HG03064 (cell line): ENCODE measurements around the gene KIF3A.

Experiments used
- ATAC-seq: cut with Tn5 transposase; IDR thresholded peaks from one replicate; pipeline ENCODE4 v1.9.1; 2021; ENCODE audit warnings: low read depth; ENCODE audit not compliant: unreplicated experiment

The KIF3A gene

DNA sequence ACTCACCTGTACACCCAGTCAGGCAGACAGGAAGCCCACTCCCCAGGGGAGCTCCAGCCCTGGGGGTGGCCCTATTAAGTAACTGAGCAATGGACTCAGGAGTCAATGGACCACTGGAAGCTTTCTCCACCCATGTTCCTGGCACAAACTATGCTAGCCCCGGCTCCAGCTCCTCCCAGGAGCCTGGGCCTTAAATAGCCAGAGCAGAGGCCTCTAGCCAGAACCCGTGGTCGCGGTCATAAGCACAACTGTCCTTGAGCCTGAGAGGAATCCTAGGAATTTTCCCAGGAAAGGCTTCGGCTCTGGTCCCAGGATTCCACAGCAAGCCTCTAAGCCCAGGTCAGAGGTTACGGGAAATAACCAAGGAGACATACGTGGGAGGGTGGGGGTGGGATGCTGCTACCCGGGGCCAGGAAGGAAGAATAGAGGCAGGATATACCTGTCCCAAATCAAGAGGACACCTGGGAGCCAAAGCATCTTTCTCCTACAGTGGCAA, 34.2 kb upstream of the KIF3A start:
- ATAC-seq, result no peak

DNA sequence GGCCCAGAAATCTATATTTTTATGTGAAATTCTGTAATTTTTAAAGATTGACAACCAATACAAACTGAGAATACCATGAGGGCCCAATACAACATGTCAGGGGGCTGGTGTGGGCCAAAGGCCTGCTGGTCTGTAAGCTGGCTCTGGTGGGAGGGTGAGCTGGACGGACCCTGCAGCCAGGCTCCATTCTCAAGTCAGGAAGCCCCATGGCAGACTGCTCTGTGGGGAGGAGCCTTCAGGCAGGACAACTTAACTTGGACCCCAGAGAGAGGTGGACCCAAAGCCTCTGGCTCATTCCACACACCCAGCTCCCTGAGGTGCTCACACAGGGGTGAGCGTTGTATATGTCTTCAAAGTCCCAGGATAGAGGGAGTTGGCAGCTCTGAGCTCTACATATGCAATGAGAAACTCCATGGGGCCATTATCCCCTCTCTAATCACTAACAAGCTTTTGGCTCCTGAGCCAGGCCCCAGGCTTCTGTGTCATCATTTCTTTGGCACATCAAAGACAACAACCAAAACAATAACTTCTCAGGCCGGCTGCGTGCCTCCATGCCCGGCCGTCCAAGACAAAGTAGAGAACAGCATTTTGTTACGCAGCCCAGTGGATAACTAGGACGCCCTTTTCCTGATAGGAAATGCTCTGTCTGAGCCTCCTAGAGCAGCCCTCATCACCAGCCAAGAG, 33.3 kb upstream of the KIF3A start:
- ATAC-seq, result no peak

DNA sequence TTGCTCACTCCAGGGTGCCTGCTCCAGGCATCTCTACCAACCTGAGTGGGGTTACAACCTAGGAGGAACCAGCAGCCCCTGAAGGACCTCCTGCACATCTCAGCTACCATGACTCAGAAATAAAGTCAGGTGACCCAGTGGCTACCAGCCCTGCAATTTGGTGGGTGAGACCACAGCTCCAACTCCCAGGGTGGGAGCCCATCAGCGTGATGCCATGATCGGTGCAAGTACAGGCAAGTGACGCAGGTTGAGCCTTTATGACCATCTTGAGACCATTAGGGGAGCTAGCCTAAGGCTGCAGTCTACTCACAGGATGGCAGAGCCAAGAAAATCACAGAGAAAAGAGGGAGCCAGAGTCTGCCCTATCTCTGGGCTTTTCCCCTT, 31.1 kb upstream of the KIF3A start:
- no peak for ATAC-seq

DNA sequence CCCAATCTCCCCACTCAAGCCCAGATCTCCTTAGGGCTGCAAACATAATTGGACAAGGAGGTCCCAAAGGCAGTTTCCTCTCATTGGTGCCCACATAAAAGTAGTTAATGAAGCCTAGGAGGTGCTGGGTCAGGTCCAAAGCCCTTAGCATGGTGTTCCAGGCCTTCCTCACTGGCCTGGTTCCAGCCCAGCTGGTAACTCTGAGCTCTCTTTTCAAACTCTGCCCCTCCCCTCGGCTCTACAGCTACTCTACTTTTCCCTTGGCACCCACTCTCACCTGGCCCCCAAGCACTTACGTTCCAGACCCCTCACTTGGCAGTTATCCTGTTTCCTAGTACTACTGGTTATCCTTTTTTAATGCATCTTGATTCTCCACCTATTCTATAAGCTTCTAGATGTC, 29.8 kb upstream of the KIF3A start:
- ATAC-seq, result no peak

DNA sequence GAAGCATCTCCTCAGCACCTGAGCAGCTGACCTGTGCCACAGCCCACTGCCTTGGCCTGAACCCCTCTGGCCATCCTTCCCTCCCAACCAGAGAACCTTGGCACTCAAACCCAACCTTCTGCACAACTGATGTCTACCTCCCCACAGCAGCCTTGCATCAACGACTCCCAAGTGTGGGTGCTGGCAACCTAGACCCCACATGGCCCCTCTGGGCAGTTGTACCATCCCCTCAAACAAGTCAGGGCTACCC, 29.4 kb upstream of the KIF3A start:
- no peak for ATAC-seq

DNA sequence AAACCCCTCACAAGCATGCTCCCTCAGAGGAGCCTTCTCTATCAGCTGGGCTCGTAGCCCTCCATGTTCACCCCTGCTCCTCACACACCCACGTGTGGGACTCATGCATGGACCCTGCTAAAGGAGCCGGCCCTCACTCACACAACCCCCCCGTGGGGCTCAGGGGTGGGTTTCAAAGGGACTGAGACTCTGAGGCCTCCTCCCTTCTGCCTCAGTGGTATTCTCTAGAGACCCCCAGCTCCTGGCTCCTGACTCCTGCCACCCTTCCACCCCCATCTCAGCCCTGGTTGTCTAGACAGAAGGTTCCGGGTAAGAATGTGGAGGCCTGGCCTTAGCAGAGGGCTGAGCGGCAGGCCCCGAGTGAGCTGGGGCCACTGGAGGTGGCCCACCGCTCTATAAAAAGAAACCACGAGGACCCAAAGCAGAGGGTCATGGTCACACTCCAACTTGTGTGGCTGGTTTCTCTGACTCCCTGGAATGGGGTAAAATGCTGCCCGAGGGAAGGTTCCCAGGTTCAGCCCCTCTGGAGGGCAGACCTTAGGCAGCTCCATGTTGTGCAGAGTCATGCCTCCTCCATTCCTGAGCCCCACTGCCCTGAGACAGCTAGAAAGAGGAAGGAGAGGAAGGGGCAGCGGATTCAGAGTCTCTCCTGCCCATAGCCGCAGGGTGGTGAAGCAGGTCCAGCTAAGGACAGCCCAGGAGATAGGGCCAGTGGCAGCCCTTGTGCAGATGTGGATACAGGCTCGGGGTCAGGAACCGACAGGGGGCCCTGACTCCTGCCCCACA, 28.9 kb upstream of the KIF3A start:
- no peak for ATAC-seq

DNA sequence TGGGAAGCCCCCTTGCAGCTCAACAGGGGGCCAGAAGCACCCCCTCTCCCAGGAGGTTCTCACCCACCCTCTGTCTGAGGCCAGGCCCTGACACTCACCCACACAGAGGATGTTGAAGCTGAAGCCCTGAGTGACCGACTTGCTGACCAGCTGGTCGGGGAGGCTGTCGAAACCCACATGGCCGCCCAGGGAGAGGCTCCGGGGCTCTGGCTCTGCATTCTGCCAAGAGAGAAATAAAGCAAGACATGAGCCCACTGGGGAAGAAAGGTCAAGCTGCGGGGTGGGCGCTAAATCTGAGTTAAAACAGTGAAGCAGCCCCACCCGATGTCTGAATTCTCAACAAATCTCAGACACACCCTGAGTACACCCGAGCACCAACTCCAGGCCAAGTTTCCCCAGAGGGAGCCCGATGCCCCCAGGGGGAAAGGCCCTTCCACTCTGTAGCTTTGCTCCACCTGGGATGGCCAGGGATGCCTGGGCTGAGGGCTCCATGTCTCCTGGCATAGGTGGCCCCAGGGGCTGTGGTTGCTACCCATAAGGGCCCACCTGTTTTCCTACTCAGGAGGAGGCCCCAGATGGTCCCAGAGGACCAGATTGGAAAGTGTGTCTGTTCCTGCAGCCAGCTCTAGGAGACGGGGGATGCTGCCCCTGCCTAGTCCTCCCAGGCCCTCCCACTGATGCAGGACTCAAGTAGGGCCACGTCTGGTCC, 28.1 kb upstream of the KIF3A start:
- no peak for ATAC-seq

DNA sequence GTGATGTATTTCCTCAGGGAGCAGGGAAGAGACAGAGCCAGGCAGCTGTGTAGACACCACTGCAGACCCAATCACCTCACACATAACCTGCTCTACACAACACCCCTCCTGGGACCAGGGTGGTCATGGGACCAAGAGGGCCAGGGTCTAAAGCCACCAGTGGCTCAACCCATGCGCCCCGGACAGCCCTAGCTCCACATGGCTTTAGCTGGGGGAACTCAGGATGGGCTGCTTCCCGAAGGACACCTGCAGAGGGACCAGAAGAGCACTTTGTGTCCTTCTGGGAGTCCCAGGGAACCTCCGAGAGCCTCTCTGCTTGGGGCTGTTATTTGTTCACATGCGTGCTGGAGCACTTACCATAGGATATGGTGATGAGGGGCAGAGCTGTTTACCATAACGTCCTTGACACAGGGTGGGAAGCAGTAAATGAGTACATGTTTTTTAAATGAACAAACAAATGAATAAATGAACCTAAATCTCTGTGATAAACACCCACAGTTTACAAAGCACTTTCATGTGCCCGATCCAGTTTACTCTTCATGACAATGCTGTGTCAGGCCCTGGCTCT, 27.4 kb upstream of the KIF3A start:
- no peak for ATAC-seq

DNA sequence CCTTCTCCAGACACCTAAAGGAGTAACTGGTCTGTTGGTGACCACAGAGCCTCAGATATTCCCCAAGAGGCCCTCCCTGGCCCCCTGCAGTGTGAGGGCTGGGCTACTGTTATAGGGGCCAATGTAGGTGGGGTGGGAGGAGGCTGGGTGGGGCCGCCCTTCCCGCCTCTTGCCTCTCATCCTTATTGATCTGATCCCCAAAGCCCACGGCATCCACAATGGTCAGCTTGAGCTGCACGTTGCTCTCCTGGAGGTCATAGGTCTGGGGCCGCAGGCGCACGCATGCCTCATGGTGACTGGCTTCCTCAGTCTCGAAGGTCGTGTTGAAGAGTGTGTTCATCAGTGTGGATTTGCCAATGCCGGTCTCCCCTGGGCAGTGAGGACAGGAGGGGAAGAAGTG, 26.7 kb upstream of the KIF3A start:
- ATAC-seq, result no peak

DNA sequence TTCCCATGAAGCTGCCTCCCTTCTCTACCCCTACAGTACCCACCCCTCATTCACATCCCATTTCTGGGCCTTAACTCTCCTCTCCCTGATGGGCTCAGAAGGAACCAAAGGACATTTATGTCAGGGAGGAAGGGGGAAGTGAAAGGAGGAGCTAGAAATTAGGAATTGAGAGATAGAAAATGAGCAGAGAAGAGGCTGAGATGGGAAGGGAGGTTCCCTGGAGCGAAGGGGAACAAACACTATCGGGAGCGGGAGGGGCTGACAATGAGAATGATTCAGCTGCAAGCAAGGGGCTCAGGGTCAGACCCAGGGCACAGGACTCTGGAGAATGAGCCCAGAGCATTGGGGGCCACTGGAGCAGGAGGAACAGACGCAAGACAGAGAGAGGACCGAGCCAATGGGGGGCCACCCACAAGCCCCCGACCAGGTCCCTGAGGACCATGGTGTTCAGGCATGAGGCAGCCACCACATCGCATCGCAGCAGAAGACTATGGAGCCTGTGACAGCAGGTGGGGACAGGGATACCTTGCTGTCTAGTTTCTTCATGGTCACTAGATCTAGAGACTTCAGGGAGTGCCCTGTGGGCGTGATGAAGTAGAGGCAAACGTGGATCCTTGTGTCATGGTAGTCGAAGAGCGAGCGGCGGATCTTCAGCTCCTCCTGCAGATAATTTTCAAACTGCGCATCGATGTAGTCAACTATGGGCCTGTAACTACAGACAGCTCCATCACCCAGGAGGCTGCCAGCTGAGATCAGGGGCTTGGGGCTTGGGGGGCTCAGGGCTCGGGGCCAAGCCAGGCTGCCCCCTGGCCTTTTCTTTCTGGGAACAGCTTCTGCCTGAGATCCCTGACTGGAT, 26.1 kb upstream of the KIF3A start:
- no peak for ATAC-seq

DNA sequence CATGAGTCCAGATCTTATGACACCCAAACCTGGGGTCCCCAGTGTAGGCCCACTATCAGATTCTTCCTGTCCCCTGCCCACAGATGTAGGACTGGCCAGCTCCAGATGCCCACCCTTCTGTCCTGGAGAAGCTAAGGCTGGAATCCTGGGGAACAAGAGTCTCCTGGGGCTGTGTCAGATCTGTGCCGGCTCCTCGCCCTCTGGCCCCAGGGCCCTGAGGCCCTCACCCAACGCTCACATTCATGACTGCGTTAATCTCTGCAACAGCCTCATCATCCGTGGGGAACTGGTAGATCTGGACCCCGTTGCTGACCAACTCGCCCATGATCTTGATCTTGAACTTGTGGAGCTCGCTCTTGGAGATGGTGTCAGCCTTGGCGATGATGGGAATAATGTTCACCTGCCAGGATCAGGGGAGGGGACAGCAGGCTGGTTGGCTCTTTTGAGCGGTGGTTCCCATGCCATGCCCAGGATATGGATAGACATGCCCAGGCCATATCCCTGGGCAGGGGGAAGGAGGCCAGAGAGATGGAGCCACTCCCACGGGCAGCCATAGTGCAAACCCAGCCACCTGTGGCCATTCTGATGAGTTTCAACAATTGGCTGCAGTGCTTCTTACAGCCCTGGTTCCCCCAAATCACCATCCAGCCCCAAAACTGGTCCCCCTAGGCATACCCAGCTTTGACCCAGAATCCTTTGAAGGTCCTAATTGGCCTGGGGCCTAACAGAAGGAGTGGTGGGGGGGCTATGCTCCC, 25.1 kb upstream of the KIF3A start:
- no peak for ATAC-seq

DNA sequence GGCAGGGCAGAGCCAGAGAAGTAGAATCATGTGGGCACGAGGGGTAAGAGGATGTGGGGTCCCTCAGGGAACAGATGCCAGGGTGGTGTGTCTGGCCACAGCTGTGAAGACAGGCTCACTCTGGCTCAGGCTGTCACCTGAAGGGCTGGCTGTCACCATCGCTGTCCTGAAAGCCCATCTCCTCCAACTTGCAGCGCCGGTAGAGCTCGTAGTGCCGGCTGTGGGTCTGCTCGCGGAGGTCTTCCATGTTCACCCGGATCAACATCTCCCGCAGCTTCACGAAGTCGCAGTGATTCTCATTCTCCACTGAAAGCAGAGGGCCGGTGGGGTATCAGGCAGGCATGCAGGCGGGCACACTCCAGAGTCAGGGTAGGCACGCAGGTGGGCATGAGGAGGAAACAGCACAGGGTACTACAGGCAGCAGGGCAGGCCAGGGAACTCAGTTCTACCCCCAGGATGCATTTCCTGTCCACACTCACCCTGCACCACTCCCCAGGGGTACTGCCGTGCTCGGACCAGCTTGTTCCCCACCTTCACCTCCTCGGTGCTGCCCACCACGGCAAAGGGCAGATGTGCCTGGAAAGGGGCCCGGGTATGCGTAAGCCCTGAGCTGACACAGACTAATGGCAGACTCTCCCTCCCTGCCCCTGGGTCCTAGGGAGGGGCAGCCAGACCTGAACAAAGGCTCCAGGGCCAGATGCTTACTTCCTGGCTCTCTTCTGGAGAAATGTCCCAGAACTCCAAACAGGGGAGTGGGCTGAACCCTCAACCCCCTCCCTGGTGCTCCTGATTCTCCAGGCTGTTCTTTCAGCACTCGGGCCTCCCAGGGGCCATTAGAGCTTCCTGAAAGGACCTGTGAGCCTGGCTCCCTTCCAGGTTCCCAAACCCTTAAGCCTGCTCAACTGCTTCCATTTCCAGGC, 24.2 kb upstream of the KIF3A start:
- ATAC-seq, result no peak

DNA sequence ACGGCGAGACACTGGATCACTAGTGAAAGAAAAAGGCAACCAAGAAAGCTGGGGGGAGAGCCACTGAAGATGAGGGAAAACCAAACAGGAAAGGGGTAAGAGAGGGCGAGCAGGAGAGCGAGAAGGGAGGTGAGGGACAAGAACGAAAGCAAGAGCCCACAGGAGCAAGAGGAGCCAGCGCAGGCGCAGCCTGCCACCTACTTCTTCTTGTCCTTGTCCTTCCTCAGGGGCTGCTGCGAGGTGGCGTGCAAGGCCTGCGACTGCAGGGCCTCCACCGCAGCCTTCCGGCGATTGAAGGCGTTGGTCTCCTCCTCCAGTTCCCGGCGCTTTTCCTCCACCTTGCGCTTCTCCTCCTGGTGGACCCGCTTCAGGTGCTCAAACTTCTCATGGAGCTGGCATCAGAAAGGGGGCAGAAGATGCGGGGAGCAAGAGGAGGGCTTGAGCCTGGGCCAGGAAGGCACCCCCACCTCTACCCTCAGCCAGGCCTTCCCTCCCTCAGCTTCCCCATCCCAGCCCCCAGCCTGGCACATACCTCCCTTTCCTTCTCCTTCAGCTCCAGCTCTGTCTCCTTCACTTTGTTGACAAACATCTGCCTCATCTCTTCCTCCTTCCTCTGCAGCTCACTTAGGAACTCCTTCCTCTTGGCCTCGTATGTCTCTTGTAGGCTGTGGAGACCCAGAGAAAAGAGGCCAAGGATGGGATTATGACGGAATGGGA, 23.4 kb upstream of the KIF3A start:
- ATAC-seq, result no peak

DNA sequence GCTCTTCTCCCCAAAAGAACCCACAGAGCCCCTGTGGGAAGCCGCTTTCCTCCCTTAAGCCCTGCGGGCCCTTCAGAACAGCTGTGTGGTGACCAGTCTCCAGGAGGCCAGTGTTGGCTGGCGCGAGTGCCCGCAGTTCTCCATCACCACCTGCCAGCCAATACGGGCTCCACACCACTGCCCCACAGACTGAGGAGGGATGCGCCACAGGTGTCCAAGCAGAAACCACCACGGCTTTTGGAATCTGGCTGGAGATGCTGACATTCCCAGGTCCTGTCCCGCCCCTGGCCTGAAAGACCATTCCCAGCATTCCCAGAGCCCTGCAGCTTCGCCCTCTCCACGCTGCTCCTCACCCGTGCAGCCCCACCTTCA, 22.7 kb upstream of the KIF3A start:
- ATAC-seq, result no peak

DNA sequence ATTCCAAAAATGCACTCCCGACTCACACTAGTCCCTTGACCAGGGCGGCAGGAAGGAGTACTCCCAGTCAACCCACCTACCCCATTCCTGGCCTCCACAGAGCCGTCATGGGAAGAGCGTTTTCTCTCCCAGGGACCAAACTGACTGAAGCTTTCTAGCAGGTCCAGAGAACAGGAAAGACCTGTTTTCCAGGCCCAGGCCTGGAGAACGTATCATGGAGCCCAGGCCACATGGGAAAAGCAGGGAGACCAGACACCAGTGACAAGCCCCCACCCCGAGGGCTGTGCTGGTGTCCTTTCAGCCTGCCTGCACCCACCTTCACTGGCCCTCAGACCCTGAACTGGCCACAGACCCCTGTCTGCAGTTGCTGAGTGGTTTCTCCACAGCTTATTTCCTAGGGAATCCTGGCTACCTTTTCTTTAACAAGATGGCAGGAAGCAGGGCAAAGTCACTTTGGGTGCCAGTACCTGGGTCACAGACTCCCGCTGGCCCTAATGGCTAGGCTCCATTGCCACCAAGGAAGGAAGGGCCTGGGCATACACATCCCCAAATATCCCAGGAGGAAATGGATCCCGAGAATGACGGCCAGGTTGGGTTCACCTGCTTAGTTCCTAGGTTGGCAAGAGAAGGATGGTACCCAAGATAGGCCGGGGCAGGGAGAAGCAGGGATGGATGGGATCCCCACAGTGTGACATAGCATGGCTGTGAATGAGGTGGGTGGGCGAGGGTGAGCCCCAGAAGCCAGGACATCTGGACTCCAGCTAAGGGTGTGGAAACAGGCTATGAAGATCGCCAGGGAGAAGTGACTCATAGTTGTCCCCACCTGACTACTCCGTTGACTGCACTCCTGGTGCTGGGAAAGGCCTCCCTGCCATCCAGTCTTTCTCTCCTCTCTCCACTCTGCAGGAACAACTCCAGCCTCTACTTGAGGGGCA, 22.0 kb upstream of the KIF3A start:
- no peak for ATAC-seq

DNA sequence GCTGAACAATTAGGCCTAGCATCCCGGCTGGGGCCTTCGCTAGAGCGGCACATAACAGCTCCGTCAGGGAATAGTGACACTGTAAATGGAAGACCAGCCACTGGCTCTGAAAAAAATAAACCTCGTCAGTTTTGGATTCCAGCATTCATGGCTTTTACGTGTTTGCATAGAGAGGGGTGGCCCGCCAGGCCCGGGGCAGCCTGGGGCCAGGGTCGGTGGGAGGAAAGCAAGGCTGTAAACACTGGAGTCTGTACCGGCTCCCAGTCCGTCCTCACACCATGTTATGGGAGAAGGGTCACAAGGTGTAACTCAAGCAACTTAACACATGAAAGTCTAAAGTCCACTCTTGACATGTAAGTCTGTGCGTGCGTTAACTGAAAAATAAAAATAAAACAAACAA, 21.1 kb upstream of the KIF3A start:
- ATAC-seq, result no peak

DNA sequence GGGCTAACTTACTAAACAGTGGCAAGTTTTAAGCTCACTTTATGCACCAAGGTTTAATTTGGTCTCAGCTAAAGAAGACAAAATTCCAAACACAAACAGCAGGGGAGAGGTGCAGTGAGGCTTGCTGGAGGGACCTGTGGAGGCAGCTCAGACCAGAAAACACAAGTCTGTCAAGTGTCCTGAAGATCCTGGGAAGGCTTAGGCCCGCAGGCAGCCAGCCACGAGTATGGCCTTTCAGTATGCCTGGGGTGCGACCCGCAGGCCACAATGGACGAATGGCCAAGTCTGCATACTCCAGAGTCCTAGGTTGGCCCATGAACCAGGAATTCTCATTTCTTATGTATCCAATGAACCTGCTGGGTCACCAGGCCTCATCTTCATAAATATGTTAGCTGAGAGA, 19.2 kb upstream of the KIF3A start:
- no peak for ATAC-seq
